GM15510 (cell line): Measurements from ENCODE around the gene ARHGAP44.

Source experiments
- POLR2A ChIP-seq: IDR thresholded peaks from 3 replicates; pipeline ENCODE4 v1.6.1; 2011; ENCODE audit warnings: borderline replicate concordance; ENCODE audit not compliant: insufficient read length; ENCODE audit errors: extremely low read depth

ARHGAP44 gene

GRCh38 chr17:13030459-13031300, 241.4 kb downstream of the ARHGAP44 start:
- TF ChIP-seq POLR2A = no peak

- TF ChIP-seq POLR2A = no peak
These were observed 242.5 kb downstream of the ARHGAP44 start for GRCh38 chr17:13031718-13032350.

- TF ChIP-seq POLR2A = no peak
These were observed 246.1 kb downstream of the ARHGAP44 start for GRCh38 chr17:13035420-13035819.

- no peak for TF ChIP-seq POLR2A
These were observed 247.5 kb downstream of the ARHGAP44 start for GRCh38 chr17:13036751-13037150.

GRCh38 chr17:13038931-13039665, 249.8 kb downstream of the ARHGAP44 start:
- TF ChIP-seq POLR2A = no peak
